ENCODE results near the gene LINGO4.

Gene LINGO4

DNA sequence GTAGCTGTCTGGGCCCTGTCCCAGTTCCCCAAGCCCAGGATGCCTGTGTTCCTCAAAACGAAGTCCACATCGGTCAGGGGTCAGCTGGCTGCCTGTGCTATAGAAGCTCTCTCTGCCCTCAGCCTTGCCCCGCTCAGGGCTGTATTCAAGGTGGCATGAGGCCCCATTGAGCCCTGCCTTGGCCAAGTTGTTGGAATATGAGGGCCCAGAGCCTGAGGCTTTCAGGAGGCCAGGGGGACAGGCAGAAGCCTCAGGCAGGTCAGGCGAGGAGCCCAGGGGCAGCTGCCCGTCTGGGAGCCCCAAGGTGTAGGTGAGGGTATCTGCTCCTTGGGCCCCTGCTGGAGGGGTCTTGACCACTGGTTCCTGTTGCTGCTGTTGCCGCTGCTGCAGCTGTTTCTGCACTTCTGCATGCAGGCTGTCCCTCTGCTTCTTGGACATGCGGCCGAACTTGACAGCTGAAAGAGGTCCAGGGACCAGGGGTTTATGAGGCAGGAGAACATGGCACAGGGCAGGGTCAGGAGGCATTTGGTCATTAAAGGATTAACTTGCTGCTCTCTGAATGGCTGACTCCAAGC lies 9.8 kb upstream of the LINGO4 start:
- no peak for DNase-seq (ENCODE audit: low spot score)

DNA sequence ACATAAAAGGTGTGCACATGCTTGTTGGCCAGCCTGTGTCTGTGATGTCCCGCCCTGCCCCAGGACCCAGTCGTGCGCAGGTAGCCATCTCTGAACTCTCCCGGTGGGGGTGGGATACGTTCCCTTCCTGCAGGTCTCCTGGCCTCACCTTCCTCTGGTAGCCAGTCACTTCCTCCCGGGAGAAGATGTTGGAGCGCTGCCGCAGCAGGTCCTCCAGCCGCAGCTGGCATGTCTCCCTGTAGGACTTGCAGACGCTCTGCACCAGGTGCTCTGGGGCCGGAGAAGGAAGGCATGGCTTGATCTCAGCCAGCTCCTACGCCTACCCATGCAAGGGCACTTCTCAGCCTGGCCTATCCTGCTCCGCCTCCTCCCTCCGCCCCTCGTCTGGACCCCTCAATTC lies 9.2 kb upstream of the LINGO4 start:
- no peak for DNase-seq (ENCODE audit: low spot score)

- no peak for DNase-seq (ENCODE audit: low spot score)
These were observed 8.2 kb upstream of the LINGO4 start for GRCh38 chr1:151813271-151813977.

- DNase-seq (ENCODE audit: low spot score) = no peak
These were observed 6.0 kb upstream of the LINGO4 start for GRCh38 chr1:151811181-151811580.

GRCh38 chr1:151809985-151810556 lies 4.9 kb upstream of the LINGO4 start:
- no peak for DNase-seq (ENCODE audit: low spot score)

GRCh38 chr1:151809290-151809984 lies 4.2 kb upstream of the LINGO4 start:
- no peak for DNase-seq (ENCODE audit: low spot score)

- DNase-seq (ENCODE audit: low spot score) = no peak
These were observed 2.5 kb upstream of the LINGO4 start for GRCh38 chr1:151807766-151808165.

DNA sequence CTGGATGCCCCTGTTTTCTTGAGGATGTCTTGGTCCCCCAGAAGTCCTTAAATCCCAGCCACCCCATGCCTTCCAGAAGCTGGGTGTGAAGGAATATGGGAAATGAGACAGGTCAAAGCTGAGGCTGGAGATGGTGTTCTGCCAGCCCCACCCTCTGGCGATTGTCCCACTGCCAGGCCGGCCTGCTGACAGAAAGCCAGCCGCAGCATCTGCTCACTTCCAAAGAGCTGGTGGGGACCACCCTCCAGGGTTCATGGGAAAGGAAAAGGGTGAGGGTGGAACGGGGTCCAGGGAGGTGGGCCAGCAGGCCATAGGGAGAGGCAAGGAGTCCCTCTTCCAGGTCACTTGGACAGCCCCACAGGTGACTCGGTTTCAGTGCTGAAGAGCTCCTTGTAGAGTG lies 1.9 kb upstream of the LINGO4 start:
- no peak for DNase-seq (ENCODE audit: low spot score)

GRCh38 chr1:151806170-151806569 lies 951 bp upstream of the LINGO4 start:
- no peak for DNase-seq (ENCODE audit: low spot score)

- no peak for DNase-seq (ENCODE audit: low spot score)
These were observed 1.3 kb downstream of the LINGO4 start for GRCh38 chr1:151803915-151804314.

- DNase-seq (ENCODE audit: low spot score) = no peak
These were observed 2.1 kb downstream of the LINGO4 start for GRCh38 chr1:151803164-151803563.

DNA sequence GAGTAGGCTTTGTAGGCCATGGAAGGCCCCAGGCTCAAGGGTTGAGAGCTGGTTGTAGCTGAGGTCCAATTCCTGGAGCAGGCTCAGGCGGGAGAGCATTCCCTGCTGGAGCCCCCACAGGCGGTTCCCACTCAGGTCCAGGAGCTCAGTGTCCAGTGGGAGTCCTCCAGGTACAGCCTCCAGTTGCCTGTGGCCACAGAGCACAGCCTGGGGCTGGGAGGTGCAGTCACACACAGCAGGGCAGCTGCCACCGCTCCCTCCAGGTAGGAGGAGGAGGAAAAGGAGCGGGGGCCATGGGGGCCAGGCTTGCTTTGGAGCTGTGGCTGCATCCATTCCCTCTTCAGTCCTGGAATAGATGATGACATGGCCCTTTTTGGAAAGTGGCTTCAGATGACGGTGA lies 2.8 kb downstream of the LINGO4 start:
- DNase-seq (ENCODE audit: low spot score) = no peak

DNA sequence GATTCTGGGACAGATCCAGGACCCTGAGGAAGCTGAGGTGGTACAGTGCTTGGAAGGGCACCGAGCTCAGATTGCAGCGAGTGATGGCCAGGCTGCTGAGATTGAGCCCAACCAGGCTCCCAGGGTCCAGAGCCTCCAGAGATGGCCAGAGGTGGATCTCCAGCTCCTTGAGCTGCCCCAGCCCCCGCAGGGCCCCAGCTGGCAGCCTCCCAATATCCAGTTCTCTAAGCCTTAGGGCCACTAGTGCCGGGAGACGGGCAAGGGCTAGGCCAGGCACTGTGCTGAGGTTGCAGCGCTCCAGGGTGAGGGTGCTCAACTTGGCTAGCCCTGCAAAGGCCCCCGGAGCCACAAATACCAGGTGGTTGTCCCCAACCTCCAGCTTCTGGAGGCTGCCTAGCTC lies 3.4 kb downstream of the LINGO4 start:
- DNase-seq (ENCODE audit: low spot score) = no peak

GRCh38 chr1:151801310-151801820 lies 3.9 kb downstream of the LINGO4 start:
- DNase-seq (ENCODE audit: low spot score) = no peak

DNA sequence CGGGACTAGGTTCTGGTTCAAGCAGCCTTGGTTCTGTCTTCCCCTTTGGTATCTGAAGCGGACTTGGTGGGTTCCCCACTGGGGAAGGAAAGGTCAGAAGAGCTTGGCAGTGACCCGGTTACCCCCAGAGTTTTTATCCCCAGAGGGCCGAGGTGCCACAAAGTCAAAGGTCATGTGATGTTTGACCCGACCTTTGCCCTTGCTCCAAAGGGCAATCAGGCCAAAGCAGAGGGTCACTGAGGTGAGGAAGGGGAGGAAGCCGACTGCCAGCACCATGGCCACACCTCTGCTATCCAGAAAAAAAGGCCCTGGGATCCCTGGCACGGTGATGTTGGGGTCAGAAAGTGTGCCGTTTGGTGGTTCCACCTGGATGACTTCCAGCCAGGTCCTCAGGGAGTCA lies 4.4 kb downstream of the LINGO4 start:
- no peak for DNase-seq (ENCODE audit: low spot score)

GRCh38 chr1:151799179-151800022 lies 5.8 kb downstream of the LINGO4 start:
- DNase-seq (ENCODE audit: low spot score) = no peak

- no peak for DNase-seq (ENCODE audit: low spot score)
These were observed 6.6 kb downstream of the LINGO4 start for GRCh38 chr1:151798571-151798970.

DNA sequence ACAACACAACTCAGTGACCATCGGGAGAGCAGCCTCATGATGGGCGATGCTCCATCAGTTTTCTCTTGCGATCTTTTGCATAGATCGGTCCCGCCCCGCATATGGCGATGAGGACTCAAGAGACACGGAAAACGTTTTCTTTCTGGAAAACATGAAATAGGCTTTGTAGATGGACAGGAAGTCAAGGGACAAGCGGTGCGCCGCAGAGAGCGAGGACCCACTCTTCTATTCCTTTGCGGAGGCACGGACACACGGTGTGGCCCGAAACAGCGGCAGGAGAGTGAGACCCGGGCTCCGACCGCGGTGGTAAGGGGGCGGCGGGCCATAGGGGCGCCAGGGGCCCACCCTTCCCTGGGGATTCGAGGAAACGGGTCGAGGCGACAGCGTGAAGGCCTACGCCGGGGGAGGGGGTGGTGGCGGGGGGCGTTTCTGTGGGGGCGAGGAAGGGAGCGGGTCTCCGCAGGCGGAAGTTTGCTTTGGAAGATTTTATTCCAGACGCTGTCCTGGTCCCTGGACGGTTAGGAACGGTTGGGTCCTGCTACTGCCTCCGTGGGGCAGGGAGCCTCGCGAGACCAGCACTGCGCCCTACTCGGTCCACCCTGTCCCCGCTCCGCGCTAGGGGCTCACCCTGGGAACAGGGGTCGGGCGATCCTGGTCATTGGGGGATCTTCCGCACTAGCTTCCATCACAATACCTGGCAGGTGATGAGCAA lies 14.1 kb downstream of the LINGO4 start:
- DNase-seq (ENCODE audit: low spot score) = no peak

GRCh38 chr1:151790071-151790939 lies 14.9 kb downstream of the LINGO4 start, which contains the start of gene TDRKH:
TDRKH (minus strand) TSS chr1:151790500; CDS start chr1:151783022, 7,478 bp downstream.
- DNase-seq (ENCODE audit: low spot score) = peak; percentile 99

GRCh38 chr1:151787689-151788088 lies 17.5 kb downstream of the LINGO4 start:
- no peak for DNase-seq (ENCODE audit: low spot score)
